Amygdala (tissue), 56 donors: Measurements from ENCODE around the gene RETSAT.
"Not testable (repeated sequence)": the region's sequence is repeated elsewhere in the genome, so short reads cannot be mapped to it uniquely, and the experiment has no call there.

ENCODE experiments used
- DNase-seq, 56 donors: peaks; one replicate each; lab custom pipeline; 2025; lab: John Stamatoyannopoulos, UW

The RETSAT gene

GRCh38 chr2:85340034-85340892, 14.1 kb downstream of the RETSAT start:
- DNase-seq: peak in 2 of 56 donors; percentile 6 to 10

GRCh38 chr2:85334928-85335327, 19.4 kb downstream of the RETSAT start:
- DNase-seq: no peak

- DNase-seq: not testable (repeated sequence)
Observed at GRCh38 chr2:85333877-85334276, 20.5 kb downstream of the RETSAT start.

GRCh38 chr2:85330839-85331636, 23.3 kb downstream of the RETSAT start:
- DNase-seq: no peak

- not testable (repeated sequence) for DNase-seq
Observed at GRCh38 chr2:85329701-85330100, 24.6 kb downstream of the RETSAT start.

GRCh38 chr2:85329181-85329651, 25.1 kb downstream of the RETSAT start:
- no peak for DNase-seq

- DNase-seq: peak; percentile 27 to 96 (median 88)
Observed at GRCh38 chr2:85327822-85328617, 26.3 kb downstream of the RETSAT start, which contains the start of gene TGOLN2. TGOLN2 (minus strand) TSS chr2:85327989; CDS start chr2:85327962, 27 bp downstream.

GRCh38 chr2:85327160-85327821, 27.0 kb downstream of the RETSAT start:
- peak in 17 of 56 donors; percentile 39 to 78 (median 48) for DNase-seq

- peak in 2 of 56 donors; percentile 16 to 55 for DNase-seq
Observed at GRCh38 chr2:85326406-85327159, 27.7 kb downstream of the RETSAT start.

GRCh38 chr2:85325466-85325811, 28.9 kb downstream of the RETSAT start:
- DNase-seq: no peak

- no peak for DNase-seq
Observed at GRCh38 chr2:85324639-85325465, 29.5 kb downstream of the RETSAT start.

GRCh38 chr2:85323988-85324367, 30.4 kb downstream of the RETSAT start:
- DNase-seq: not testable (repeated sequence)

GRCh38 chr2:85323351-85323987, 30.9 kb downstream of the RETSAT start:
- no peak for DNase-seq

GRCh38 chr2:85319796-85320195, 34.5 kb downstream of the RETSAT start:
- no peak for DNase-seq

- DNase-seq: no peak
Observed at GRCh38 chr2:85318222-85319074, 35.9 kb downstream of the RETSAT start.

- DNase-seq: not testable (repeated sequence)
Observed at GRCh38 chr2:85315921-85316320, 38.4 kb downstream of the RETSAT start.

- no peak for DNase-seq
Observed at GRCh38 chr2:85314884-85315242, 39.5 kb downstream of the RETSAT start.
